HG03280 (cell line): ENCODE measurements around the gene CD4.
A peak's percentile ranks its signal among the peaks of the same experiment; 100 is the strongest.
"Not testable (repeated sequence)": the region's sequence is repeated elsewhere in the genome, so short reads cannot be mapped to it uniquely, and the experiment has no call there.

ENCODE experiments used
- ATAC-seq: cut with Tn5 transposase; IDR thresholded peaks from one replicate; pipeline ENCODE4 v1.9.1; 2021; ENCODE audit warnings: mild to moderate bottlenecking, moderate library complexity; ENCODE audit not compliant: unreplicated experiment

The CD4 gene

DNA sequence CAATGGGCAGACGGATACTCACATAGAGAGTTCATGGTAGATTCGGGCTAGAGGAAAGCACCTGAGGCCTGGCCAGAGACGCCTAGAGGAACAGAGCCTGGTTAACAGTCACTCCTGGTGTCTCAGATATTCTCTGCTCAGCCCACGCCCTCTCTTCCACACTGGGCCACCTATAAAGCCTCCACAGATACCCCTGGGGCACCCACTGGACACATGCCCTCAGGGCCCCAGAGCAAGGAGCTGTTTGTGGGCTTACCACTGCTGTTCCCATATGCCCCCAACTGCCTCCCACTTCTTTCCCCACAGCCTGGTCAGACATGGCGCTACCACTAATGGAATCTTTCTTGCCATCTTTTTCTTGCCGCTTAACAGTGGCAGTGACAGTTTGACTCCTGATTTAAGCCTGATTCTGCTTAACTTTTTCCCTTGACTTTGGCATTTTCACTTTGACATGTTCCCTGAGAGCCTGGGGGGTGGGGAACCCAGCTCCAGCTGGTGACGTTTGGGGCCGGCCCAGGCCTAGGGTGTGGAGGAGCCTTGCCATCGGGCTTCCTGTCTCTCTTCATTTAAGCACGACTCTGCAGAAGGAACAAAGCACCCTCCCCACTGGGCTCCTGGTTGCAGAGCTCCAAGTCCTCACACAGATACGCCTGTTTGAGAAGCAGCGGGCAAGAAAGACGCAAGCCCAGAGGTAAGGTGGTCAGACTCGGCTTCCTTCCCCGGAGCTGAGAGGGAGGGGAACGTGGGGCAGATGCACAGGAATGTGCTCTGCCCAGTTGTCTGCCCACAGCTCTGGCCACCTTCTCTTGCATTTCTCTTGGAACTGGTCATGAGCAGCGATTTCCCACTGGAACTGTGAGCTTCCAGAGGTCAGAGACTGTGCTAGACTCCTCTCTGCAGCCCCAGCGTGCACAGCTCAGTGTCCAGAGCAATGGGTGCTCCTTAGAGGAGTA, at the start of gene CD4:
CD4 (plus strand) TSS at position 557 of the 953 bp plus-strand sequence. CDS start 10,611 bp downstream, outside the sequence.
- no peak for ATAC-seq

DNA sequence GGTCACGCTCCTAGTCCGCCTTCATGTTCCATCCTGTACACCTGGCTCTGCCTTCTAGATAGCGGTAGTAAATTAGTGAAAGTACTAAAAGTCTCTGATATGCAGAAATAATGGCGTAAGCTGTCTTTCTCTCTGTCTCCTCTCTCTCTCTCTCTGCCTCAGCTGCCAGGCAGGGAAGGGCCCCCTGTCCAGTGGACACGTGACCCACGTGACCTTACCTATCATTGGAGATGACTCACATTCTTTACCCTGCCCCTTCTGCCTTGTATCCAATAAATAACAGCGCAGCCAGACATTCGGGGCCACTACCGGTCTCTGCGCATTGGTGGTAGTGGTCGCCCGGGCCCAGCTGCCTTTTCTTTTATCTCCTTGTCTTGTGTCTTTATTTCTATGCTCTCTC, 47.2 kb upstream of the CD4 start:
- not testable (repeated sequence) for ATAC-seq

DNA sequence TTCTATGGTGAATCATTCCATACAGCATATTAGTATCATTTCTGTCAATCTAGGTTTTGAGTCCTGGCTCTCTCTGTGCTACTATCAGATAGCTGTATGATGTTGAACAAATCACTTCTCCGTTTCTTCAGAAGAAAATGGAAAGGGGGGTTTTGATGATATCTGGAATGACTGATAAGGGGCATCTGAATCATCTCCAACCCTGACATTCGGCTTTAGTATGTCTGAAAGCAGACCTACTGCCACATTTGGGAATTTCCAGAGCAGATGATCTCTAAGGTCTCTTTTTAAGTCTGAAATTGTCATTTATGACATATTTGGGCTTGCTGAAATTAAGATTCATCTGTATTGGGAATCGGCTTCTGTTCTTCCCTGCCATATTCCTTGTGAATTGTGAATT, 46.5 kb upstream of the CD4 start:
- ATAC-seq, result no peak

DNA sequence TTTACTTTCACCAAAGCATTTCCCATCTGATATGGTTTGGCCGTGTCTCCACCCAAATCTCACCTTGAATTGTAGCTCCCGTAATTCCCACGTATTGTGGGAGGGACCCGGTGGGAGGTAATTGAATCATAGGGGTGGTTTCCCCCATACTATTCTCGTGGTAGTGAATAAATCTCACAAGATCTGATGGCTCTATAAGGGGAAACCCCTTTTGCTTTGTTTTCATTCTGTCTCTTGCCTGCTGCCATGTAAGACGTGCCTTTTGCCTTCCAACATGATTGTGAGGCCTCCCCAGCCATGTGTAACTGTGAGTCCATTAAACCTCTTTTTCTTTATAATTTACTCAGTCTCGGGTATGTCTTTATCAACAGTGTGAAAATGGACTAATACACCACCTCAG, 46.0 kb upstream of the CD4 start:
- ATAC-seq, result not testable (repeated sequence)

DNA sequence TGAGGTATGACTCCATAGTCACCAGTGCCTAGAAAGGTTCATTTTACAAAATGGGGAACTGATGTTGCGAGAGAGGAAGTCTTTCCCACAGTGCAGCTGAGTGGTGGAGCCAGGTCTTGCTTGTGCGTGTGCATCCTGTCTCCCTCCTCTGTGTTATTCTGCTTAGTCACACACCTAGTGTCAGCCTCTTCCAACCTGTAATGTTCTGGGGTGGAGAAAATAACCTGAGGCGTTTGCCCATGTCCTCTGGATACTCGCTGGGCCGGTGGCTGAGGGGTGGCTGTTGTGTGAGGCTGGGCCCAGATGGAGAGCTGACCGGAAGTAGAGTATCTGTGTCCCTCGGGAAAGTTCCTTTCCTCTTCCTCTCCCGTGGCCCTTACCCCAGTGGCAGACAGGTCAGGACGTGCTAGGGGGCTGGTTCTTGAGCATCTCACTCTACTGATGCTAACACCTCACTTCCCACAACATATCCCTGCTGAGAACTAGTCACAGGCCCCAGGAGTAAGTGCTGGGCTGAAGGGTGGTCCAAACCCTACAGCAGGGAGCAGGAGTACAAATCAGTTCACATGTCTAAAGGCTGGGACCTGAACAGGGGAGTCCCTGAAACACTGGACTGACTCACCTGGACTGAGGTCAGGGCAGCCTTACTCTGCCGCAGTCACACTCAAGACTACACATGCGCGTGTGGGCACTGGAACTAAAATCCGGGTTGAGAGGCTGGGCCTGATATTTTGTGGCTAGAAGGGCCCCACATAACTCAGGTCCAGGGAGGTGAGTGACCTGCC, 43.4 kb upstream of the CD4 start:
- ATAC-seq, result no peak

DNA sequence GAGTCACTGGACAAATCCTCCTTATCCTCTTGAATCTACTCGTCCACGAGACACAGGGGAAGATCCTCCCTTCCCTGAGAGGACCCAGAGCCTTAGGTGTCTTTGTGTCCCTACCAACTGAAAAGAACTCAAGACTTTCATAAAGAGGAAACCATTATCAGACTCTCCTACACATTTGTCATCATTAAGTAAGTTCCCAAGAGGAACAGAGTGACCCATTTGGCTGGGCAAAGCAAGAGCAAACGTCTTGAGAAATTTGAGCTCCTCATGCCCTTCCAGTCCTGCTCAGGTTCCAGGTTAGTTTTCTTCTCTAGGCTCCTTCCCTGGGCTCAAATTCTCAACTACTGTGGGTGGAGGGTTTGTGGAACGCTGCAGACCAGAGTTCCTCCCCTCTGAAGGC, 42.1 kb upstream of the CD4 start:
- no peak for ATAC-seq

DNA sequence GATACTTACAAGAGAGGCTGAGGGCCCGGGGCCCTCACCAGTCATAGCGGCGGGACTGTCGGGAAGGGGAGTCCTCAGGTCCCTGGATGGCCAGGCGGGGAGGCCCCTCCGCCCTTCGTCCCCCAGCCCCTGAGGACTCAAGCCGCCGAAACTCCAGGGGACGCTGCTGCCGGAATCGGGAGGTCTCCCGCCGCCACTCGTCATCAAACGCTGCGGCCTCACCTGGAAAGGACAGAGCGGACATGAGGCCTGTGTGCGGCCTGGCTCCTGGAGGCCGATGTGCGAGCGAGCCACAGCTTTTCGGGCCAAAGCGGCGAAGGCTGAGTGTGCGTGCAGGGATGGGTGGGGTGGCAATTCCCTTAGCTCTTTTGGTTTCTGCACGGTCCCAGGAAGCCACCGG, 40.6 kb upstream of the CD4 start:
- ATAC-seq, result no peak

DNA sequence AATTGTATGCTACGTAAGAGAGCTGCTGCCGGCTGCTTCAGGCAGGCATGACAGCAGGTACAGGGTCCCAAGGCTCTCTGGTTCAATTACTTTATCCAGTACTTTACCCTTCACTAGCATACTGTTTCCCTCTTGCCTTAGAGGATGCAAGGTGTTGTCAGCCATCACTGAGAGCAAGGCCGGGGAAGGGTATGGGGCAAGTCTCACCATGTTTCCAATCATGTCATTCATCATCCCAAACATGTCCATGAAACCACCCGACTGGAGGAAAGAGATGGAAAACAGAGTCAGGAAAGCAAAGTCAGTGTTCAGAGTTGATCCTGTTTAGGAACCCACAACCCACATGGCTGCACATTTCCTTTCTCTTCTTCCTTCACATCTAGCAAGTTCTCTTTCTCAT, 38.8 kb upstream of the CD4 start:
- no peak for ATAC-seq

DNA sequence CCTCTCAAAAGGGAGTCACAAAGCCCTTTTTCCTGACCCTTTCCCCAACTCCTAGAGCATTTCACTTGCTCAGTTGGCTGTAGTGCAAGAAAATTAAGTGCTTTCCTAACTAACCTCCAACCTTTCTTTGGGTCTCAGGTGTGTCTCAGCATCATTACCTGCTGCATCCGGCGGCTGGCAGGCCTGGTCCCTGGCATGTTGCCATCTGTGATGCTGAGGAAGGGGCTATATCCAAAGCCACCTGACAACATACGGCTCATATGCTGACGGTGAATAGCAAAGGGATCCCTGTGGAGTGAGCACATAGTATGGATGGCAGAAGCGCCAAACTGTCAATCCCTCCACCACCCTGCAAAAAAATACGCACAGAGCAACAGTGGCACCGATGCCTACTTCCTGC, 37.6 kb upstream of the CD4 start:
- ATAC-seq, result no peak

DNA sequence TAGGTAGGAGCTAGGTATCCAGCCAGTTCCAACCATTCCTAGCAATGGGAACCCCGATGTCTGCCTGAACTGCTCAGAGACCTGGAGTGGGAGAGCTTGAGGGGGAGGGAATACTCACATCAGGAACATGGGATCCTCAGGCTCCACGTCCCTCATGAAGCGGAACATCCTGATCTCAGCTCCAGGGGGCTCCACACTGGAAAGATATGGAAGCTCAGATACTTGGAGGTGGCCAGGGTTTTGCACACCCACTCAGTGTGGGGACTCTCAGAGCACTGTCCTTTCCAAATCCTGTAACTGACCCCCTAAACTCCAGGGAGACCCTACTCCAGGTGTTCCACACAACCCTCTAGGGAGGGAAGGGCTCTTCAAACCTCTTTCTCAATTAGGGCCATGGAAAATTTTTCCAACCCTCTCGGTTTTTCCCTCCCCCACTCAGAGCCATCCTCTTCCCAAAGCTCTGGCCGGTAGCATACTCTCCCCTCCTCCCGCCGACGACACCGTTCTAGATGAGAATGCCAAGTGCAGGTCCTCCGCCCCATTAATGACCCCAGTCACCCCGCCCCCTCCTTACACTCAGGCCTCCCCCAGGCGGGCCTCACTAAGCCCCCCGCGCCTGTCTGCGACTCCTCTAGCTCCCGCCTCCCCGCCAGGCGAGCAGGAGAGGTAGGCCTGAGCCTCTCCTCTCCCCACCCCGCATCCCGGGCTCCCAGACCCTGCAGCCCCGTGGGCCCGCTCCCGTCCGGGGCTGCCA, 37.0 kb upstream of the CD4 start:
- no peak for ATAC-seq

DNA sequence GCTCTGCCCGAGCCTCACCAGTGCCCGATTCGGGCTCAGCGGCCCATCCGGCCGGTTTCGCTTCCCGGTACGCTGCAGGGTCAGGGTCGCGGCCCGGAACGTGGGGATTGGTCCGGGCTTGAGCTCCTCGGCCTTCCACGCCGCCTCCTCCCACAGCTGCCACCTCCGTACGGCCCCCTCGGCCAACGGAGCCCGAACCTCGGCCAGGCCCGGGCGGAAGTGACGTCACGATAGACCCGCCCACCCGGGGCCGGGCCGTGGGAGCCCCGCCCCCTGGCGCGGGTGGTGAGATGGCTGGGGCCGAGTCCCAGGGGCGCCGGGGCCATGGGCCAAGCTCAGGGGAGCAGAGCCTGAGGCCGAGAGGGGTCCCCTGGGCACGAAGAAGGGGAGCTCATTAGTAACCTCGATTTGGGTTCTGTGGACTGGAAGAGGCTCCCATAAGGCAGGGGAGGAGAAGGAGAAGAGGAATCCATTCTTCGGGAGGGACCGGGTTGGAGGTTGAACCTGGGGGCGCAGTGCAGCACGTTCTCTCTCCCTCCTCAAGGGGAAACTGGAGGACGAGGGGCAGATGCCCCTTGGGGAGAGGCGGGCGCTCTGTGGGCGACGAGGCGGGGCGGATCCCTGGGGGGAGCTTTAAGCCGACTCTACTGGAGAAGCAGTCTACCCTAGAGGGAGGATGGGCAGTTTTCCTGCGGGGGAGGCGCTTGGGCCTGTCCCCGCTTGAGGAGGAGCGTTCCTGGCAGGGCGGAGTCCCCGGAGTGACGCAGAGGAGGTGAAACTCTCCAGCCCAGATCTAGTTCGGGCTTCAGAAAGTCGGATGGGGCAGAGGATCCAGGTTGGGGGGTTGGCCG, 36.2 kb upstream of the CD4 start, which contains the start of gene MLF2:
MLF2 (minus strand) TSS at position 221 of the 851 bp plus-strand sequence. CDS start 807 bp downstream, outside the sequence.
- ATAC-seq, result peak; percentile 90

DNA sequence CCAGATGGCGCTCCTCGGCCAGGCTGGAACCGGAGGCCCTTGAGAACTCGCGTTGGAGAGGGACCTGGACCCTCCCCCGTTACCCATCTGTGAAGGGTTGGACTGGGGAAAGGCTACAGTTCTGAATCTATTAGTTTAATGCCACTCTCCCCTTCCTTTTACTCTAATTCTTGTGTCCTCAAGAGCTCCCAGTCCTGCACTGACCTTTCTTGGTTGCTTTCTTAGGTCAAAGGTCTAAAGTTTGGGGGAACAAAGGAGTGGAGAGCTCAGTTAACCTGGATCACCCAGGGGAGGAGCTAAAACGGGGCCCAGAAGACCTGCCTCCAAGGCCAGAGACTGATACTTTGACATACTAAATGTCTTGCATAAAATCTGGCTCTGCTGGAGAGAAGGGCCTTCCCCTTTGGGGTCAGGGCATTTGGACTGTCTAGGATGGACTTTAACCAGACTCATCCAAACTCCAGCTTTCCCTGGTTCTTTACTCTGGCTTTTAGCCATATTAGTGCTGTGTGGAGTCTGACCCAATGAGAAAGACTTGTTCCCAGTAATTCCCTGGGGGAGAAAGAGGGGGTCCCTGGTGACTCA, 35.5 kb upstream of the CD4 start:
- no peak for ATAC-seq

DNA sequence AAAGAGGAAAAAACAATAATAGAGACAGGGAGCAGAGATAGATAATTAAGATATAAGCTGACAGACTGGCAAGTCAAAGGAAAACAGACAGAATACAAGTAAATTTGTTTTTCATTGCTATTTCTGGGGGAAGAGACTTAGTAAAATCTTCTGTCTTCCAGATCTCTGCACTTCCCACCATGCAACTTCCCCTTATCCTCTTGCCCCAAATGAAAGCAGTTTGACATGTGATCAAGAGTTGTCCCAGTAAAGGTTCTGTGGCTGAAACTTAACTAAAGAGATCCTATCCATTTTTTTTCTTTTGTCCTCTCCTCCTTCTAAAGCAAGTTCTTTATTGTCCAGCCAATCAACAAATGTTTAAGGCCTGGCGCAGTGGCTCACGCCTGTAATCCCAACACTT, 34.9 kb upstream of the CD4 start:
- no peak for ATAC-seq

DNA sequence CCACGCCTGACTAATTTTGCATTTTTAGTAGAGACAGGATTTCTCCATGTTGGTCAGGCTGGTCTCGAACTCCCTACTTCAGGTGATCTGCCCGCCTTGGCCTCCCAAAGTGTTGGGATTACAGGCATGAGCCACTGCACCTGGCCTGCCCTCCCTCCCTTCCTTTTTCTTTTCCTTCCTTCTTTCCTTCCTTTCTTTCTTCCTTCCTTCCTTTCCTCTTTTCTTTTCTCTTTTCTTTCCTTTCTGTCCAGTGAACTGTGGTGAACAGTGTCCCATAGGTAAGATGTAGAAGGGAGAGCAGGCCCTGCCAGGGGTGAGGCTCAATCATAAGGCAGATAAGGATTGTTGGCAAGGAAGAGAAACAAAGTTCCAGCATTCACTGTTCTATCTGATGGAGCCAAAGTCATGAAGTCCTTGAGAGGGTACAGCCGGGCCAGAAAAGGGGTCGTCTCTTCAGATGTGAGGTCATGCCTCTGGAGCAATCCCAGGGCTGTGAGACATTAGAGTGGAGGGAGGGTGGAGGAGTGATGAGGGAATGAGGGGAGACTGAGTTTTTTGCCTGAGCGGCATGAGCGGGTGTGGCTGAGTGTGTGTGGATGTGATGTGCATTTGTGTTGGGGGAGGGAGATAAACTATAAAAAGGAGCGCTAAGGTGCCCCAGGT, 32.2 kb upstream of the CD4 start:
- no peak for ATAC-seq

DNA sequence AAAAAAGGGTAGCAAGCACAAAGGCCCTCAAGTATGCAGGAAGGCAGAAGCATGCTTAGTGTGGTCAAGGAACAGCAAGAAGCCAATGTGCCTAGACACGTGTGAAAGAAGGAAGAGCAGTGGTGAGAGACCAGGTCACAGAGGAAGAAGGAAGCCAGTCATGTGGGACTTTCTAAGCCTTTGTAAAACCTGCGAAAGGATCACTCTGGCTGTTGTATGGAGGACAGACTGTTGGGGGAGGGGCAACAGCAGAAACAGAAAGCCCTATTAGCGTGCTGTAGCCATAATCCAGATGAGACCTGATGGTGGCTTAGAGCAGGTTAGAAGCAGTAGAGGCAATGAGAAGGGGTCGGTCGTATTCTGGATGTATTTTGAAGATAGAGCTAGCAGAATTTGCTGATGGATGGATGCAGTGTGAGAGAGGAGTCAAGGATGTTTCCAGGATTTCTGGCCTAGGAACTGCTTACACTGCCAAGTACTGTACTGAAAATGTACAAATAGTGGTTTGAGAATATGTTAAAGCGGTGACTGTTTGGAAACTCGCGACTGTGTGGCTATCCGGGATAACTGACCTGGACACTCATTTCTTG, 30.7 kb upstream of the CD4 start:
- ATAC-seq, result no peak

DNA sequence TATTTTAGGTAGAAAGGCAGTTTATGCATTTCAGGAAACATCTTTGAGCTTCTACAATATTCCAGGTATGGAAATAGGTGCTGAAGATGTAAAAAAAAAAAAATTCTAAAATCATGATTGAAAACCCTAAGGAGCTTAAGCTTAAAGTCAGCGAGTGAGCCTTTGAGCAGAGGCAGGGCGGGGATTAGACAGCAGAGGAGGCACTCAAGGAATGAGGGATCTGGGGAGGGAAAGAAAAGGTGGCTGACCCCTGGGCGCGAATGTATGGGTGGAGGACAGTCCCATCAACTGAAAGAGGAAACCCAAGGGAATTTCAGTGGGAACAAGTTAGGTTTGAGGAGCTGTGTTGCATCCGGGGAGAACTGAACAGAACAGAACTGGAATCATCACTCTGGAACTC, 29.6 kb upstream of the CD4 start:
- ATAC-seq, result no peak

DNA sequence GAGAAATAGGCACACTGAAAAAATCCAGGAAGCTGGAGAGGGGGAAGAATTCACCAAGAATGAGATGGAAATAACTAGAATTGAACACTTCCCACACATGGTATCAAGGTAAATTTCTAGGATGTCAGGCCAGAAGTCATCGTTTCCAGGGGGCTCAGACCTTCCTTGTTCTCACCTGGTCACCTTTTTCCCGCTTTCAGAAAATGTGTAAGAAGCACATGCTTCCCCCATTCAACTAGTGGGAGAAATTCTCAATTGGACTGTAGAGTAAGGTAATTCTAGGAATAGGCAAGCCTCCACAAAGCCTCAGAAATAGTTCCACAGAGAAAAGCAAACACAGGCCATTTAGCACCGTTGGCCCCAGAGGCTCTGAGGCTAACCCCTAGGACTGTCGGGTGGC, 25.9 kb upstream of the CD4 start:
- ATAC-seq, result no peak

DNA sequence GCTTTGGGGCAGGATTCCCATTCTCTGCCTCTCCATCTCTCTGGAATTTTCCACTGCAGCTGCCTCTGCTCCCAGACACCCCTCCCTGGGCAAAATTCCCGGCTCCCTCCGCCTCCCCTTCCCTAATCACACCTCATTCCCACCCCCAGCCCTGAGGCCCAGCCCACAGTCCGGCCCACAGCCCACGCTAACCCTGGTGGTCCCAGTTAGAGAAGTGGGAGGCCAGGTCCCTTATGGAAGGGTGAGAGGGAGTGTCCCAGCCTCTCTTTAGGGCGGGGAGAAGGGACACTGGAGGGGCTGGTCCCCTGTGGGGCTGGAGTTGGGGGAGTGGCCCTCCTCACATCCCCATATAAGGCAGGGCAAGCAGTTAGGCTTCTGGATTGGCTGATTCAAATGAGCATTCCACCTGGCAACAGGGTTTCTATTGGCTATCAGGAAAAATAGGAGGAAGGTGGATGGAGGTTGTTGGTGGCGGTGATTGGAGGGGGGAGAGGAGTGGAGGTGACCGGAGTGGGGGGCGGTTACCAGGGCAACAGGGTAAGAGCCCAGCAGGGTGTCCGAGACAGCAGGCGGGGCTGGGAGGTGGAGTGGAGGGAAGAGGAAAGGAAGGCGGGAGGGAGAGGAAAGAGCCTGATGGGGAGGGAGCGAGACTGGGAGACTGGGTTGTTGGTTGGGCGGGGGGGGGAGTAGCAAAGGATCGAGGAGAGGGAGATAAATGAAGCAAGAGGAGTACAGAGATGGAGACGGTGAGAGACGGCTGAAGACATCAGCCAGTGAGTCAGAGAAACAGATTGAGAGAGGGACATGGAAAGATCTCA, 25.1 kb upstream of the CD4 start:
- peak; percentile 75 for ATAC-seq
